HG03103 (cell line): Measurements from ENCODE around the gene HIF3A.
"Not testable (repeated sequence)": the region's sequence is repeated elsewhere in the genome, so short reads cannot be mapped to it uniquely, and the experiment has no call there.

Experiments used
- ATAC-seq: cut with Tn5 transposase; IDR thresholded peaks from one replicate; pipeline ENCODE4 v1.9.1; 2021; ENCODE audit warnings: low read depth; ENCODE audit not compliant: unreplicated experiment

Gene HIF3A

GRCh38 chr19:46355234-46356148 lies 58.6 kb downstream of the HIF3A start:
- no peak for ATAC-seq

GRCh38 chr19:46356149-46357055 lies 59.6 kb downstream of the HIF3A start:
- ATAC-seq, result no peak

GRCh38 chr19:46357846-46358583 lies 61.2 kb downstream of the HIF3A start:
- ATAC-seq, result no peak

- no peak for ATAC-seq
Observed at GRCh38 chr19:46361915-46362314, 65.1 kb downstream of the HIF3A start.

GRCh38 chr19:46364359-46364758 lies 67.5 kb downstream of the HIF3A start:
- no peak for ATAC-seq

- no peak for ATAC-seq
Observed at GRCh38 chr19:46365561-46365960, 68.7 kb downstream of the HIF3A start.

- no peak for ATAC-seq
Observed at GRCh38 chr19:46366620-46367292, 69.9 kb downstream of the HIF3A start.

GRCh38 chr19:46367426-46367825 lies 70.6 kb downstream of the HIF3A start:
- no peak for ATAC-seq

- ATAC-seq, result no peak
Observed at GRCh38 chr19:46368116-46368515, 71.3 kb downstream of the HIF3A start.

- no peak for ATAC-seq
Observed at GRCh38 chr19:46369817-46370216, 73.0 kb downstream of the HIF3A start.

GRCh38 chr19:46371371-46371901 lies 74.6 kb downstream of the HIF3A start:
- no peak for ATAC-seq

- no peak for ATAC-seq
Observed at GRCh38 chr19:46372901-46373490, 76.2 kb downstream of the HIF3A start.

GRCh38 chr19:46373491-46374359 lies 76.9 kb downstream of the HIF3A start:
- ATAC-seq, result no peak

GRCh38 chr19:46374536-46375475 lies 78.0 kb downstream of the HIF3A start:
- ATAC-seq, result no peak

- ATAC-seq, result not testable (repeated sequence)
Observed at GRCh38 chr19:46375476-46376067, 78.7 kb downstream of the HIF3A start.

- no peak for ATAC-seq
Observed at GRCh38 chr19:46376241-46377153, 79.7 kb downstream of the HIF3A start.
